HEK293T (cell line): Measurements from ENCODE around the gene ANP32B.

Experiments
- BHLHE40 ChIP-seq: fragments of 450-650 bp; IDR thresholded peaks from 2 replicates; pipeline ENCODE4 v1.6.1; 2016; ENCODE audit warnings: mild to moderate bottlenecking, moderate library complexity, borderline replicate concordance
- ELF4 ChIP-seq: fragments of 450-650 bp; IDR thresholded peaks from 2 replicates; pipeline ENCODE4 v1.6.1; 2017; ENCODE audit warnings: antibody characterized with exemption
- FOXA1 ChIP-seq: fragments of 450-650 bp; IDR thresholded peaks from 2 replicates; pipeline ENCODE4 v1.6.1; 2016; ENCODE audit warnings: mild to moderate bottlenecking
- FOXM1 ChIP-seq: fragments of 450-650 bp; IDR thresholded peaks from 2 replicates; pipeline ENCODE4 v1.6.1; 2017; ENCODE audit warnings: mild to moderate bottlenecking, borderline replicate concordance
- SP1 ChIP-seq: fragments of 450-650 bp; IDR thresholded peaks from 2 replicates; pipeline ENCODE4 v1.6.1; 2017
- SUZ12 ChIP-seq: fragments of 450-650 bp; IDR thresholded peaks from 2 replicates; pipeline ENCODE4 v1.6.1; 2016; ENCODE audit warnings: mild to moderate bottlenecking
- TARDBP ChIP-seq: fragments of 450-650 bp; IDR thresholded peaks from 2 replicates; pipeline ENCODE4 v1.6.1; 2016
- ZNF384 ChIP-seq: fragments of 450-650 bp; IDR thresholded peaks from 2 replicates; pipeline ENCODE4 v1.6.1; 2016

GRCh38 chr9:97997330-97998276 is 14.5 kb downstream of the ANP32B start:
- TF ChIP-seq SP1 (no peak), BHLHE40 (no peak), FOXM1 (no peak), SUZ12 (no peak), TARDBP (no peak), ZNF384 (no peak), ELF4 (no peak), FOXA1 (no peak)
